ENCODE data around the gene CROT. TPM values are rescaled to one million over a fixed set of nuclear protein-coding genes. Genes with fewer than 3 reads are reported as not detected.

Gene CROT
- total RNA-seq, 1 experiment from 2014 or later = 4.0 TPM

DNA sequence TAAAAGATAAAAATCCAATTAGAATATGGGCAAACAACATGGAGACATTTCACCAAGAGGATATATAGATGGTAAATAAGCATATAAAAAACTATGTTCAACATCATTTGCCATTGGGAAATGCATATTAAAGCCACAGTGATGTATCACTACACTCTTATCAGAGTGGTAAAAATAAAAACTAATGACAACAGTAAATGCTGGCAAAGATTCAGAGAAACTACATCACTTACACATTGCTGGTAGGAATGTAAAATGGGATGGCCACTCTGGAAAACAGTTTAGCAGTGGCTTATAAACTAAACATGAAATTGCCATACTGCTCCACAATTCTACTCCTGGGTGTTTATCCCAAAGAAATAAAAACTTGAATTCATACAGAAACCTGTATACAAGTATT lies 59.2 kb downstream of the CROT start (continued):
- TF ChIP-seq, protein P1, sequence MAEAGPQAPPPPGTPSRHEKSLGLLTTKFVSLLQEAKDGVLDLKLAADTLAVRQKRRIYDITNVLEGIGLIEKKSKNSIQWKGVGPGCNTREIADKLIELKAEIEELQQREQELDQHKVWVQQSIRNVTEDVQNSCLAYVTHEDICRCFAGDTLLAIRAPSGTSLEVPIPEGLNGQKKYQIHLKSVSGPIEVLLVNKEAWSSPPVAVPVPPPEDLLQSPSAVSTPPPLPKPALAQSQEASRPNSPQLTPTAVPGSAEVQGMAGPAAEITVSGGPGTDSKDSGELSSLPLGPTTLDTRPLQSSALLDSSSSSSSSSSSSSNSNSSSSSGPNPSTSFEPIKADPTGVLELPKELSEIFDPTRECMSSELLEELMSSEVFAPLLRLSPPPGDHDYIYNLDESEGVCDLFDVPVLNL (CRISPR knock-in tag; IDR thresholded peaks at IDR 0.05; ENCODE audit: borderline replicate concordance, low read depth) = no peak
- TF ChIP-seq, protein P2, sequence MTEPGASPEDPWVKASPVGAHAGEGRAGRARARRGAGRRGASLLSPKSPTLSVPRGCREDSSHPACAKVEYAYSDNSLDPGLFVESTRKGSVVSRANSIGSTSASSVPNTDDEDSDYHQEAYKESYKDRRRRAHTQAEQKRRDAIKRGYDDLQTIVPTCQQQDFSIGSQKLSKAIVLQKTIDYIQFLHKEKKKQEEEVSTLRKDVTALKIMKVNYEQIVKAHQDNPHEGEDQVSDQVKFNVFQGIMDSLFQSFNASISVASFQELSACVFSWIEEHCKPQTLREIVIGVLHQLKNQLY (CRISPR knock-in tag; IDR thresholded peaks at IDR 0.05) = no peak
- TF ChIP-seq, protein P3, sequence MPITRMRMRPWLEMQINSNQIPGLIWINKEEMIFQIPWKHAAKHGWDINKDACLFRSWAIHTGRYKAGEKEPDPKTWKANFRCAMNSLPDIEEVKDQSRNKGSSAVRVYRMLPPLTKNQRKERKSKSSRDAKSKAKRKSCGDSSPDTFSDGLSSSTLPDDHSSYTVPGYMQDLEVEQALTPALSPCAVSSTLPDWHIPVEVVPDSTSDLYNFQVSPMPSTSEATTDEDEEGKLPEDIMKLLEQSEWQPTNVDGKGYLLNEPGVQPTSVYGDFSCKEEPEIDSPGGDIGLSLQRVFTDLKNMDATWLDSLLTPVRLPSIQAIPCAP (CRISPR knock-in tag; IDR thresholded peaks at IDR 0.05) = no peak
- TF ChIP-seq TP53 (CRISPR knock-in tag; IDR thresholded peaks at IDR 0.05) (no peak), RELA (CRISPR knock-in tag; IDR thresholded peaks at IDR 0.05; ENCODE audit: borderline replicate concordance) (no peak), OVOL2 (CRISPR knock-in tag; IDR thresholded peaks at IDR 0.05; ENCODE audit: borderline replicate concordance) (no peak), GABPB1 (CRISPR knock-in tag; IDR thresholded peaks at IDR 0.05) (no peak)
- TF ChIP-seq, protein P4, sequence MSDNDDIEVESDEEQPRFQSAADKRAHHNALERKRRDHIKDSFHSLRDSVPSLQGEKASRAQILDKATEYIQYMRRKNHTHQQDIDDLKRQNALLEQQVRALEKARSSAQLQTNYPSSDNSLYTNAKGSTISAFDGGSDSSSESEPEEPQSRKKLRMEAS (CRISPR knock-in tag; IDR thresholded peaks at IDR 0.05) = no peak

DNA sequence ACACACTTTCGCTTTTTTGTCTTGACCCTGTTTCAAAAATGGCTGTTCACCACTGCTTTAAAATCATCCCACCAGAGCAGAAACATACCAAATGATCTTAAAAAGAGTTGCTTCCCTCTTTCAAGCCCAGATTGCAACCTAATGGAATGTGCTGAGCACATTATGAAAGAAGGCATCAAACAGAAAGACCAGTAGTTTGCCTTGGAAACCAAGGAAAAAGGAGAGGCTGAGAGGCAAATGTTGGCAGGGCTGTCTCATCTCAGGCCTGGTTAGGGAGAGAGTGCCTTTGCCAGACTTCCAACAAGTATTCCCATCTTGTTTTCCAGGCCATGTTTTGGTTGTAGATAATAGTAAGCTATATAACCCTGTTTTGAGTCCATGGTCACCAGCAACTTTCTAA lies 65.7 kb downstream of the CROT start:
- no peaks in the 10 kb centered on the region for H3K9me3 Mint-ChIP-seq
- H3K27me3 Mint-ChIP-seq (ENCODE audit: low read depth) = no peaks in the 10 kb centered on the region; the same call in 1 of the 2 replicates
- H3K27ac Mint-ChIP-seq = no peak overlapping the region
- TF ChIP-seq SP1 (CRISPR knock-in tag; conservative IDR thresholded peaks at IDR 0.05) (no peak), ZNF121 (CRISPR knock-in tag; IDR thresholded peaks at IDR 0.05) (no peak), FOXJ3 (CRISPR knock-in tag; IDR thresholded peaks at IDR 0.05; ENCODE audit: borderline replicate concordance) (no peak), CBFB (CRISPR knock-in tag; IDR thresholded peaks at IDR 0.05; ENCODE audit: low read depth) (no peak), NR2C2 (CRISPR knock-in tag; IDR thresholded peaks at IDR 0.05) (no peak), TP53 (CRISPR knock-in tag; IDR thresholded peaks at IDR 0.05) (no peak), PRRX2 (CRISPR knock-in tag; IDR thresholded peaks at IDR 0.05) (no peak), EMX1 (CRISPR knock-in tag; IDR thresholded peaks at IDR 0.05) (no peak), ZNF671 (CRISPR knock-in tag; IDR thresholded peaks at IDR 0.05) (no peak), MYBL2 (CRISPR knock-in tag; IDR thresholded peaks at IDR 0.05) (no peak), JUN (CRISPR knock-in tag; IDR thresholded peaks at IDR 0.05) (no peak), ZNF317 (CRISPR knock-in tag; IDR thresholded peaks at IDR 0.05; ENCODE audit: borderline replicate concordance, low read depth) (no peak), ELF4 (CRISPR knock-in tag; IDR thresholded peaks at IDR 0.05; ENCODE audit: low read depth) (no peak)
- ChIA-PET CTCF (no interaction called here), POLR2A (no interaction called here)
- DNase-seq (ENCODE audit: low spot score) (no peak), ATAC-seq (no peak)
- no peaks in the 10 kb centered on the region; the same call in 1 of the 2 replicates for H3K4me1 Mint-ChIP-seq
- H3K36me3 Mint-ChIP-seq = no peaks in the 10 kb centered on the region
- no peak overlapping the region for H3K4me3 Mint-ChIP-seq

DNA sequence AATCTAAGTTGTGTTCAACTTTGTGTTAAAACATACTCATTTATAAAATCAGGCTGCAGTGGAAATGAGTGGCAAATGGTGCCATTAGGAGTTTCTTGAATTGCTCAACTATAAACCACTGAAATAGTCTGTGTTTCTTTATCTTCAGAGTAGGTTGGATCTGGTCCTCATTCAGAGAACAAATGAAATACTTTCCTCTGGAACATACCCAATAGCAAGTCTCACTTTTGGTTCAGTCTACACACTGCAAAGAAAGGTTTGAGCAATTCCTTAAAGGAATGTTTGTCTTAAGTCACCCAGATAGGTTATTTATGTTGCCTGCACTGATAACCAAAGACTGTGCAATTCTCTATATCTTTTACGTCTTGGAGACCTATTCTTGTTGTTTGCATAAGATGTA lies 67.6 kb downstream of the CROT start:
- Mint-ChIP-seq H3K27ac (no peak overlapping the region), H3K4me3 (no peak overlapping the region), H3K27me3 (ENCODE audit: low read depth) (no peaks in the 10 kb centered on the region), H3K4me1 (no peaks in the 10 kb centered on the region; the same call in 1 of the 2 replicates), H3K36me3 (no peaks in the 10 kb centered on the region), H3K9me3 (no peaks in the 10 kb centered on the region)
- ATAC-seq (no peak), DNase-seq (ENCODE audit: low spot score) (no peak)
- CTCF ChIA-PET = no interaction called here
- POLR2A ChIA-PET = no interaction called here
- TF ChIP-seq FOXP1 (CRISPR knock-in tag; IDR thresholded peaks at IDR 0.05; ENCODE audit: borderline replicate concordance) (no peak), GTF2I (CRISPR knock-in tag; conservative IDR thresholded peaks at IDR 0.05) (no peak), JUN (CRISPR knock-in tag; IDR thresholded peaks at IDR 0.05) (no peak), ZNF138 (CRISPR knock-in tag; conservative IDR thresholded peaks at IDR 0.05) (no peak)
- TF ChIP-seq, protein P5, sequence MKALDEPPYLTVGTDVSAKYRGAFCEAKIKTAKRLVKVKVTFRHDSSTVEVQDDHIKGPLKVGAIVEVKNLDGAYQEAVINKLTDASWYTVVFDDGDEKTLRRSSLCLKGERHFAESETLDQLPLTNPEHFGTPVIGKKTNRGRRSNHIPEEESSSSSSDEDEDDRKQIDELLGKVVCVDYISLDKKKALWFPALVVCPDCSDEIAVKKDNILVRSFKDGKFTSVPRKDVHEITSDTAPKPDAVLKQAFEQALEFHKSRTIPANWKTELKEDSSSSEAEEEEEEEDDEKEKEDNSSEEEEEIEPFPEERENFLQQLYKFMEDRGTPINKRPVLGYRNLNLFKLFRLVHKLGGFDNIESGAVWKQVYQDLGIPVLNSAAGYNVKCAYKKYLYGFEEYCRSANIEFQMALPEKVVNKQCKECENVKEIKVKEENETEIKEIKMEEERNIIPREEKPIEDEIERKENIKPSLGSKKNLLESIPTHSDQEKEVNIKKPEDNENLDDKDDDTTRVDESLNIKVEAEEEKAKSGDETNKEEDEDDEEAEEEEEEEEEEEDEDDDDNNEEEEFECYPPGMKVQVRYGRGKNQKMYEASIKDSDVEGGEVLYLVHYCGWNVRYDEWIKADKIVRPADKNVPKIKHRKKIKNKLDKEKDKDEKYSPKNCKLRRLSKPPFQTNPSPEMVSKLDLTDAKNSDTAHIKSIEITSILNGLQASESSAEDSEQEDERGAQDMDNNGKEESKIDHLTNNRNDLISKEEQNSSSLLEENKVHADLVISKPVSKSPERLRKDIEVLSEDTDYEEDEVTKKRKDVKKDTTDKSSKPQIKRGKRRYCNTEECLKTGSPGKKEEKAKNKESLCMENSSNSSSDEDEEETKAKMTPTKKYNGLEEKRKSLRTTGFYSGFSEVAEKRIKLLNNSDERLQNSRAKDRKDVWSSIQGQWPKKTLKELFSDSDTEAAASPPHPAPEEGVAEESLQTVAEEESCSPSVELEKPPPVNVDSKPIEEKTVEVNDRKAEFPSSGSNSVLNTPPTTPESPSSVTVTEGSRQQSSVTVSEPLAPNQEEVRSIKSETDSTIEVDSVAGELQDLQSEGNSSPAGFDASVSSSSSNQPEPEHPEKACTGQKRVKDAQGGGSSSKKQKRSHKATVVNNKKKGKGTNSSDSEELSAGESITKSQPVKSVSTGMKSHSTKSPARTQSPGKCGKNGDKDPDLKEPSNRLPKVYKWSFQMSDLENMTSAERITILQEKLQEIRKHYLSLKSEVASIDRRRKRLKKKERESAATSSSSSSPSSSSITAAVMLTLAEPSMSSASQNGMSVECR (CRISPR knock-in tag; IDR thresholded peaks at IDR 0.05; ENCODE audit: borderline replicate concordance) = no peak
- TF ChIP-seq, protein P6, sequence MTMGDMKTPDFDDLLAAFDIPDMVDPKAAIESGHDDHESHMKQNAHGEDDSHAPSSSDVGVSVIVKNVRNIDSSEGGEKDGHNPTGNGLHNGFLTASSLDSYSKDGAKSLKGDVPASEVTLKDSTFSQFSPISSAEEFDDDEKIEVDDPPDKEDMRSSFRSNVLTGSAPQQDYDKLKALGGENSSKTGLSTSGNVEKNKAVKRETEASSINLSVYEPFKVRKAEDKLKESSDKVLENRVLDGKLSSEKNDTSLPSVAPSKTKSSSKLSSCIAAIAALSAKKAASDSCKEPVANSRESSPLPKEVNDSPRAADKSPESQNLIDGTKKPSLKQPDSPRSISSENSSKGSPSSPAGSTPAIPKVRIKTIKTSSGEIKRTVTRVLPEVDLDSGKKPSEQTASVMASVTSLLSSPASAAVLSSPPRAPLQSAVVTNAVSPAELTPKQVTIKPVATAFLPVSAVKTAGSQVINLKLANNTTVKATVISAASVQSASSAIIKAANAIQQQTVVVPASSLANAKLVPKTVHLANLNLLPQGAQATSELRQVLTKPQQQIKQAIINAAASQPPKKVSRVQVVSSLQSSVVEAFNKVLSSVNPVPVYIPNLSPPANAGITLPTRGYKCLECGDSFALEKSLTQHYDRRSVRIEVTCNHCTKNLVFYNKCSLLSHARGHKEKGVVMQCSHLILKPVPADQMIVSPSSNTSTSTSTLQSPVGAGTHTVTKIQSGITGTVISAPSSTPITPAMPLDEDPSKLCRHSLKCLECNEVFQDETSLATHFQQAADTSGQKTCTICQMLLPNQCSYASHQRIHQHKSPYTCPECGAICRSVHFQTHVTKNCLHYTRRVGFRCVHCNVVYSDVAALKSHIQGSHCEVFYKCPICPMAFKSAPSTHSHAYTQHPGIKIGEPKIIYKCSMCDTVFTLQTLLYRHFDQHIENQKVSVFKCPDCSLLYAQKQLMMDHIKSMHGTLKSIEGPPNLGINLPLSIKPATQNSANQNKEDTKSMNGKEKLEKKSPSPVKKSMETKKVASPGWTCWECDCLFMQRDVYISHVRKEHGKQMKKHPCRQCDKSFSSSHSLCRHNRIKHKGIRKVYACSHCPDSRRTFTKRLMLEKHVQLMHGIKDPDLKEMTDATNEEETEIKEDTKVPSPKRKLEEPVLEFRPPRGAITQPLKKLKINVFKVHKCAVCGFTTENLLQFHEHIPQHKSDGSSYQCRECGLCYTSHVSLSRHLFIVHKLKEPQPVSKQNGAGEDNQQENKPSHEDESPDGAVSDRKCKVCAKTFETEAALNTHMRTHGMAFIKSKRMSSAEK (CRISPR knock-in tag; IDR thresholded peaks at IDR 0.05; ENCODE audit: borderline replicate concordance) = no peak

Data from WTC11 (cell line).